ENCODE data around the gene CHRDL2. TPM values are rescaled to one million over a fixed set of nuclear protein-coding genes. Genes with fewer than 3 reads are reported as not detected.

CHRDL2 gene
- total and polyA plus RNA-seq, 2 donors (not counting 1 experiment from before 2014, with no cell fraction given): 0.24 TPM; not detected in 1

DNA sequence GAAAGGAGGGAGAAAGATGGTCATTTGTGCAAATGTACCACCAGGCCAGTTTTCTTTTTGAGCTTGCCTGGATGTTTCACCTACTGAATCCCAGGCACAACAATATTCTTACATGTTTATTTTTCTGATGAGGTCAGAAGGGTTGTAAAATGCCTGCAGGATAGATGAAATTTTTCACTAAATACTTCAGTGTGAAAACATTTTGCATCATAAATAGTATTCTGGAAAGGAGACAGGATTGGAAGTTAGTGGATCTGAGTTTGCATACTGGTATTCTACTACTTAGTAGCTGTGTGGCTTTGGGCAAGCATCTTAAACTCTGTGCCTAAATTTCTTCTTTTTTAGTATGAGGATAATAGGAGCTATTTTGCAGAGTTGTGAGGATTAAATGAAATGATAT is 42.2 kb upstream of the CHRDL2 start:
- Histone ChIP-seq H3K4me2 (replicated peaks; ENCODE audit: low read depth, low read length, poor library complexity, severe bottlenecking) (no peak overlapping the region), H3K4me1 (ENCODE audit: control insufficient read depth in 2 of 2, insufficient read depth in 2 of 2, low read length in 2 of 2) (peaks cover 19 to 23% of the 10 kb centered on the region in 2 donors), H4K20me1 (ENCODE audit: control insufficient read depth, insufficient read depth, low read length, poor library complexity, severe bottlenecking) (peaks cover 67% of the 10 kb centered on the region), H3K36me3 (replicated peaks in 1 of 2; ENCODE audit: control extremely low read depth in 1 of 2, control insufficient read depth in 1 of 2, extremely low read depth in 1 of 2, insufficient read depth in 2 of 2, low read length in 1 of 2) (peaks cover 0 to 7% of the 10 kb centered on the region in 2 experiments), H3K9me3 (ENCODE audit: control extremely low read depth in 1 of 3, control insufficient read depth in 2 of 3, insufficient read depth in 1 of 3, low read length in 2 of 3) (no peaks in the 10 kb centered on the region), H3K9ac (ENCODE audit: low read length) (no peak overlapping the region), H2AFZ (ENCODE audit: insufficient read depth, low read depth, low read length, poor library complexity, severe bottlenecking) (no peak overlapping the region), H3K4me3 (ENCODE audit: control extremely low read depth in 1 of 5, extremely low read depth in 1 of 5, insufficient read depth in 1 of 5, low read depth in 2 of 5, low read length in 4 of 5) (no peak overlapping the region), H3K27ac (ENCODE audit: low read length in 2 of 2) (no peak overlapping the region), H3K79me2 (ENCODE audit: control insufficient read depth, insufficient read depth, low read length) (peaks cover 90% of the 10 kb centered on the region), H3K27me3 (replicated peaks in 1 of 4; ENCODE audit: control extremely low read depth in 1 of 4, control insufficient read depth in 3 of 4, insufficient read depth in 4 of 4, low read length in 3 of 4) (no peaks in the 10 kb centered on the region)
- ChIA-PET CTCF (interaction anchor here (0.9 kb wide), 1 partner anchor 34 kb away, joined by 3 read pairs; no protein-coding TSS in a partner anchor), POLR2A (no interaction called here)
- H3K27me3 Mint-ChIP-seq: no peaks in the 10 kb centered on the region
- no peak for ATAC-seq (ENCODE audit: low read depth)
- DNase-seq: no peak
- H3K4me3 Mint-ChIP-seq: no peak overlapping the region
- peaks cover 45% of the 10 kb centered on the region for H3K4me1 Mint-ChIP-seq
- H3K9me3 Mint-ChIP-seq (ENCODE audit: insufficient read depth): no peaks in the 10 kb centered on the region
- H3K27ac Mint-ChIP-seq: no peak overlapping the region
- TF ChIP-seq, protein P1, sequence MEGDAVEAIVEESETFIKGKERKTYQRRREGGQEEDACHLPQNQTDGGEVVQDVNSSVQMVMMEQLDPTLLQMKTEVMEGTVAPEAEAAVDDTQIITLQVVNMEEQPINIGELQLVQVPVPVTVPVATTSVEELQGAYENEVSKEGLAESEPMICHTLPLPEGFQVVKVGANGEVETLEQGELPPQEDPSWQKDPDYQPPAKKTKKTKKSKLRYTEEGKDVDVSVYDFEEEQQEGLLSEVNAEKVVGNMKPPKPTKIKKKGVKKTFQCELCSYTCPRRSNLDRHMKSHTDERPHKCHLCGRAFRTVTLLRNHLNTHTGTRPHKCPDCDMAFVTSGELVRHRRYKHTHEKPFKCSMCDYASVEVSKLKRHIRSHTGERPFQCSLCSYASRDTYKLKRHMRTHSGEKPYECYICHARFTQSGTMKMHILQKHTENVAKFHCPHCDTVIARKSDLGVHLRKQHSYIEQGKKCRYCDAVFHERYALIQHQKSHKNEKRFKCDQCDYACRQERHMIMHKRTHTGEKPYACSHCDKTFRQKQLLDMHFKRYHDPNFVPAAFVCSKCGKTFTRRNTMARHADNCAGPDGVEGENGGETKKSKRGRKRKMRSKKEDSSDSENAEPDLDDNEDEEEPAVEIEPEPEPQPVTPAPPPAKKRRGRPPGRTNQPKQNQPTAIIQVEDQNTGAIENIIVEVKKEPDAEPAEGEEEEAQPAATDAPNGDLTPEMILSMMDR (IDR thresholded peaks at IDR 0.05): no peak
- intact Hi-C loops (cut with micrococcal nuclease): no loop called here

GRCh38 chr11:74771139-74771538 is 39.9 kb upstream of the CHRDL2 start:
- peaks cover 0 to 4% of the 10 kb centered on the region in 2 experiments for H3K36me3 ChIP-seq (replicated peaks in 1 of 2; ENCODE audit: control extremely low read depth in 1 of 2, control insufficient read depth in 1 of 2, extremely low read depth in 1 of 2, insufficient read depth in 2 of 2, low read length in 1 of 2)
- DNase-seq (no peak), ATAC-seq (ENCODE audit: low read depth) (no peak)
- no peak overlapping the region for H3K27ac Mint-ChIP-seq
- peaks cover 55% of the 10 kb centered on the region for H4K20me1 ChIP-seq (ENCODE audit: control insufficient read depth, insufficient read depth, low read length, poor library complexity, severe bottlenecking)
- TF ChIP-seq, protein P1 (IDR thresholded peaks at IDR 0.05): no peak
- TF ChIP-seq EZH2 (IDR thresholded peaks at IDR 0.05; ENCODE audit: borderline replicate concordance, insufficient read depth, low read depth, low read length, poor library complexity, severe bottlenecking): no peak
- H3K79me2 ChIP-seq (ENCODE audit: control insufficient read depth, insufficient read depth, low read length): peaks cover 89% of the 10 kb centered on the region
- H3K9ac ChIP-seq (ENCODE audit: low read length): no peak overlapping the region
- H3K27me3 ChIP-seq (replicated peaks in 1 of 4; ENCODE audit: control extremely low read depth in 1 of 4, control insufficient read depth in 3 of 4, insufficient read depth in 4 of 4, low read length in 3 of 4): no peaks in the 10 kb centered on the region
- H3K4me2 ChIP-seq (replicated peaks; ENCODE audit: low read depth, low read length, poor library complexity, severe bottlenecking): no peak overlapping the region
- no peaks in the 10 kb centered on the region for H3K9me3 Mint-ChIP-seq (ENCODE audit: insufficient read depth)
- no peaks in the 10 kb centered on the region for H3K9me3 ChIP-seq (ENCODE audit: control extremely low read depth in 1 of 3, control insufficient read depth in 2 of 3, insufficient read depth in 1 of 3, low read length in 2 of 3)
- ChIA-PET CTCF (no interaction called here), POLR2A (no interaction called here)
- no CpG with 5 or more reads among the region's 3 CpGs for WGBS (ENCODE audit: insufficient coverage)
- H3K4me1 ChIP-seq (ENCODE audit: control insufficient read depth in 2 of 2, insufficient read depth in 2 of 2, low read length in 2 of 2): peaks cover 27 to 32% of the 10 kb centered on the region in 2 donors
- H3K27me3 Mint-ChIP-seq: no peaks in the 10 kb centered on the region
- H3K4me3 Mint-ChIP-seq: no peak overlapping the region
- intact Hi-C loops (cut with micrococcal nuclease): no loop called here
- H3K27ac ChIP-seq (ENCODE audit: low read length in 2 of 2): no peak overlapping the region
- no peak overlapping the region for H3K4me3 ChIP-seq (ENCODE audit: control extremely low read depth in 1 of 5, extremely low read depth in 1 of 5, insufficient read depth in 1 of 5, low read depth in 2 of 5, low read length in 4 of 5)
- H3K4me1 Mint-ChIP-seq: peaks cover 52% of the 10 kb centered on the region
- H2AFZ ChIP-seq (ENCODE audit: insufficient read depth, low read depth, low read length, poor library complexity, severe bottlenecking): no peak overlapping the region
